ENCODE measurements around the gene RBM8A.
A peak's percentile ranks its signal among the peaks of the same experiment; 100 is the strongest.

Gene RBM8A

DNA sequence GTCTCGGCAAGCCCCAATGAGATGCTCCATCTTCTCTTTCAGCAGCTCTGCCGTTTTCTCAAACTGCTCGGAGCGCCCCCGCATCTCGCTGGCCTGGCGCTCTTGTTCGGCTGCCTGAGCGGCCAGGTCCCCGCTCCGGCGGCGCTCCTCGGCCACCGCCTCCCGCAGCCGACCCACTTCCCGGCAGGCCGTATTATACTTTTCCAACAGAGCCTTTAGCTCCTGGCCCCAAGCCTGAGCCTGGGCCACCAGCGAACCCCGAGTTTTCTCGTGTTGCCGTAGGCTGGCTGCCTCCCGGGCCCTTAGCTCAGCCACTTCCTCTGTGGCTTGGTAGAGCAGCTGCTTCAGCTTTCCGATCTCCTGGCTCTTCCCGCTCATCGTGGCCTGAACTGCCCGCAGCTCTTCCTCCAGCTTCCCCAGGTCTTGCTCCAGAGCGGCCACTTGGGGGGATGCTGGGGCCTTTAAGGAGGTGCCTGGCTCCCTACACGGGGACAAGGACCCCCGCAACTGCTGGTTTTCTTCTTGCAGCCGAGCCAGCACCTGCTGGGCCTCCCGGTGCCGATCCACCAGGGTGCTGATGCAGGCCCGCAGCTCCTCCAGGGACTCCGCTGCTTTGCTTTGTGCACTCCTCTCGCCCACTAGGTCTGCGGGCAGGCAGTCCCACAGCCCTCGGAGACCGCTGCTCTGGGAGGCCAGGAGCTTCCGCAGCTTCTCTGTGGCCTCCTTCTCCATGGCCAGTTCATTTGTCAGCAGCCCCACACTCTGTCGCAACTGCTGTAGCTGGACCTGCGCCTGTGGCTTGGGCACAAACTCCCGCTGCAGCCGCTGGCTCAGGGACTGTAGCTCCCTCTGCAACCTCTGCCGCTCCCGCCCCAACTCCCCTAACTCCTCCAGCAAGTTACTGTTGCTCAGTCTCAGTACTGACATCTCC is 55.0 kb downstream of the RBM8A start:
- DNase-seq: peak; percentile 10
